Daoy (cell line): ENCODE measurements around the gene HAGHL. TPM values are rescaled to one million over a fixed set of nuclear protein-coding genes. Genes with fewer than 3 reads are reported as not detected.

ENCODE experiments used
- DNase-seq: peaks from one replicate; pipeline ENCODE4 v3.0.0-alpha.2; 2015; ENCODE audit warnings: low read depth
- total RNA-seq: library from RNA; depleted of rRNA; stranded (reverse); fragments of >200 nt; shearing (Covaris generic); gene quantifications from 2 replicates; pipeline ENCODE4 v1.2.3, GENCODE V29; 2014; rRNA removed

The HAGHL gene
- total RNA-seq: 3.3 and 4.3 TPM in 2 replicates

GRCh38 chr16:726438-727290 lies at the start of gene HAGHL, which contains the start of gene CCDC78:
Gene HAGHL (plus strand): TSS chr16:727106. CDS start chr16:727510, 404 bp downstream.
Gene CCDC78 (minus strand): TSS chr16:726443. CDS start chr16:726367, 76 bp downstream.
- peak; percentile 67 for DNase-seq

- DNase-seq: no peak
Observed at GRCh38 chr16:677316-678190, 49.4 kb upstream of the HAGHL start.

GRCh38 chr16:678209-678857 lies 48.6 kb upstream of the HAGHL start:
- DNase-seq: no peak

GRCh38 chr16:678858-679813 lies 47.8 kb upstream of the HAGHL start:
- DNase-seq: peak; percentile 76

- DNase-seq: peak; percentile 87
Observed at GRCh38 chr16:679814-680624, 46.9 kb upstream of the HAGHL start, which contains the start of gene STUB1. Gene STUB1 (plus strand): TSS chr16:680410. CDS start chr16:680526, 116 bp downstream.

- no peak for DNase-seq
Observed at GRCh38 chr16:680625-680945, 46.3 kb upstream of the HAGHL start.

- peak; percentile 59 for DNase-seq
Observed at GRCh38 chr16:680967-681745, 45.8 kb upstream of the HAGHL start.

GRCh38 chr16:681746-682427 lies 45.0 kb upstream of the HAGHL start:
- DNase-seq: no peak

- DNase-seq: no peak
Observed at GRCh38 chr16:682493-683395, 44.2 kb upstream of the HAGHL start.

- no peak for DNase-seq
Observed at GRCh38 chr16:683396-684070, 43.4 kb upstream of the HAGHL start.

- peak; percentile 96 for DNase-seq
Observed at GRCh38 chr16:684071-684794, 42.7 kb upstream of the HAGHL start, which contains the start of gene JMJD8. Gene JMJD8 (minus strand): TSS chr16:684334. CDS start chr16:684319, 15 bp downstream.

- no peak for DNase-seq
Observed at GRCh38 chr16:684961-685696, 41.8 kb upstream of the HAGHL start.

GRCh38 chr16:685967-686366 lies 40.9 kb upstream of the HAGHL start:
- DNase-seq: peak; percentile 64

GRCh38 chr16:686459-687260 lies 40.2 kb upstream of the HAGHL start:
- no peak for DNase-seq
